ENCODE measurements around the gene IFFO2.

The IFFO2 gene

DNA sequence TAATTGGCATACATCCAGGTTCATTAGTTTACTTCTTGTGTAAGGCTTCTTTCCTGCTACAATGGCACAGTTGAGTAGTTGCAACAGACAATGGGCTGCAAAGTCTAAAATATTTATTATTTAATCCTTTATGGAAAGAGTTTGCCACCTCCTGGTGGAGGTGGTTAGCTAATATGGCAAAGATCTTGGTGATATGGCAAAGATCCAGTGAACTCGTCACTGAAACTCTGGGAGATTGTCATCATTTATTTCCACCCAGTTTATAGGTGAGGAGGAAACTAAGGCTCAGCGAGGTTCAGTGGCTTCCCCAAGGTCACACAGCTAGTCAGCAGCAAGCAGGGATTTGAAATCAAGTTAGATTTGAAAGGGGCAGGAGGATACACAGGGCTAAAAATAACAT is 16.1 kb upstream of the IFFO2 start:
- TF ChIP-seq, protein P1, sequence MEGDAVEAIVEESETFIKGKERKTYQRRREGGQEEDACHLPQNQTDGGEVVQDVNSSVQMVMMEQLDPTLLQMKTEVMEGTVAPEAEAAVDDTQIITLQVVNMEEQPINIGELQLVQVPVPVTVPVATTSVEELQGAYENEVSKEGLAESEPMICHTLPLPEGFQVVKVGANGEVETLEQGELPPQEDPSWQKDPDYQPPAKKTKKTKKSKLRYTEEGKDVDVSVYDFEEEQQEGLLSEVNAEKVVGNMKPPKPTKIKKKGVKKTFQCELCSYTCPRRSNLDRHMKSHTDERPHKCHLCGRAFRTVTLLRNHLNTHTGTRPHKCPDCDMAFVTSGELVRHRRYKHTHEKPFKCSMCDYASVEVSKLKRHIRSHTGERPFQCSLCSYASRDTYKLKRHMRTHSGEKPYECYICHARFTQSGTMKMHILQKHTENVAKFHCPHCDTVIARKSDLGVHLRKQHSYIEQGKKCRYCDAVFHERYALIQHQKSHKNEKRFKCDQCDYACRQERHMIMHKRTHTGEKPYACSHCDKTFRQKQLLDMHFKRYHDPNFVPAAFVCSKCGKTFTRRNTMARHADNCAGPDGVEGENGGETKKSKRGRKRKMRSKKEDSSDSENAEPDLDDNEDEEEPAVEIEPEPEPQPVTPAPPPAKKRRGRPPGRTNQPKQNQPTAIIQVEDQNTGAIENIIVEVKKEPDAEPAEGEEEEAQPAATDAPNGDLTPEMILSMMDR (IDR thresholded peaks at IDR 0.05): no peak
- TF ChIP-seq ZFX (IDR thresholded peaks at IDR 0.05; ENCODE audit: borderline replicate concordance): no peak
- no peak overlapping the region for H3K27ac ChIP-seq

DNA sequence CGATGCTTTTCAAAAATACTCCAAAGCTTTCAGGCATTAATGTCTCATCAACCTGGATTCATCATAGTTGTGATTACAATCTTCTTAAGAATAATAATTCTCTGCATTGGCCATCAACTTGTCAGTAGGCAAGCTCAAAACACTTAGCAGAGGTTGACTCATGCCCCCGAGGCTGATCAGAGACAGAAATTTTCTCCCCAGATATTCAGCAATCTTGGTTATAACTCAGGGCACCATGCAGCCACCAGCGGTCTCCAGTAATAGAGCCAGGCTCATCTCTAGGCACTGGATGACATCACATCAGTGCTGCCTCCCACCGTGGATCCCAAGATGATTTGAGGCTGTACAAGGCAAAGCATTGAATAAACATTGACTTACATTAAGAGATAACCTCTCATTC is 14.3 kb upstream of the IFFO2 start:
- no peak overlapping the region for H3K27ac ChIP-seq
- TF ChIP-seq, protein P1 (IDR thresholded peaks at IDR 0.05): no peak

DNA sequence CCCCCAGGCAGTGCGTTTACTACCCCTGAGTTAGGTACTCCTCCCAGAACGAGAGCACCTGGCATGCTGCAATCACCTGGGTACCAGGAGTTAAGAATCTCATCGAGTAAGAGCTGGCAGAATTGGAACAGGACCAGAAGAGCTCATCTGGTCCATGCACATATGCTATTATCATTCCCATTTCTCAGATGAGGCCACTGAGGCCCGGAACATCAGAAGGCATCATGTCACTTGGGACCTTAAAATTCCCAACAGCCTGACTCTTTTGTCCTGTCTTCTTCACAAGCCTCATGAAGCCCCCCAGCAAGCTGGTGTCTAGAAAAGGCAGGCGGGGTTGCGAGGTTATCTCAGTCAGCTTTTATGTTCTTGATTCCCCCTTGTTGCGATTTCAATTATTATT is 13.9 kb upstream of the IFFO2 start:
- TF ChIP-seq, protein P1 (IDR thresholded peaks at IDR 0.05): no peak
- TF ChIP-seq ZFX (IDR thresholded peaks at IDR 0.05; ENCODE audit: borderline replicate concordance): no peak
- no peak overlapping the region for H3K27ac ChIP-seq

DNA sequence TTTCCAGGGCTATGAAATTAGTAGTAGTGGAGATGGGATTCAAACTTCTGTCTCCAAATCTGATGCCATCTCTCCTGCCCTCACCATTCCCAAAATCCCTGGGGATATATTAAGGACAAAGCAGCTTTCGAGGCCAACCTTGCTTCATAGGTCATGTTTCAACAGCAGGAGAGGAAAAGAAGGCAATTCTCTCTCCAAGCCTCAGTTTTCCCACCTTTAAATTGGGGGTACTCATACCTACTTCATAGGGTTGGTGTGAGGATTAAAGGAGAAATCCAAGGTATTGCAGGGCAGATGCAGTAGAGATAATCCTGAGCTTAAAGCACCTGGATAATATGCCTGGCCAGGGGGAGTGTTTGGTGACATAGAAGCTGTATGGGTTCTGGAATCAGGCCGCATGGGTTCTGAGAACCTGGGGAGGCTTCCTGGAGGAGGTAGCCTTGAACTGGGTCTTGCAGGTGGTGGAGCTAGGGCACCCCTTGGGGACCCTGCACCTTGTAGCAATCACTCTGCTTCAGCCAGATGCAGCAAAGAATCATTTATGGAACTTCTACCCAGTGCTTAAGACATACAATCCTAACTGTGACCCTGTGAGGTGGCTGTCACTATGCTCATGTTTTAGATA is 10.7 kb upstream of the IFFO2 start:
- no peak for TF ChIP-seq ZFX (IDR thresholded peaks at IDR 0.05; ENCODE audit: borderline replicate concordance)
- TF ChIP-seq, protein P1 (IDR thresholded peaks at IDR 0.05): no peak
- H3K27ac ChIP-seq: no peak overlapping the region

DNA sequence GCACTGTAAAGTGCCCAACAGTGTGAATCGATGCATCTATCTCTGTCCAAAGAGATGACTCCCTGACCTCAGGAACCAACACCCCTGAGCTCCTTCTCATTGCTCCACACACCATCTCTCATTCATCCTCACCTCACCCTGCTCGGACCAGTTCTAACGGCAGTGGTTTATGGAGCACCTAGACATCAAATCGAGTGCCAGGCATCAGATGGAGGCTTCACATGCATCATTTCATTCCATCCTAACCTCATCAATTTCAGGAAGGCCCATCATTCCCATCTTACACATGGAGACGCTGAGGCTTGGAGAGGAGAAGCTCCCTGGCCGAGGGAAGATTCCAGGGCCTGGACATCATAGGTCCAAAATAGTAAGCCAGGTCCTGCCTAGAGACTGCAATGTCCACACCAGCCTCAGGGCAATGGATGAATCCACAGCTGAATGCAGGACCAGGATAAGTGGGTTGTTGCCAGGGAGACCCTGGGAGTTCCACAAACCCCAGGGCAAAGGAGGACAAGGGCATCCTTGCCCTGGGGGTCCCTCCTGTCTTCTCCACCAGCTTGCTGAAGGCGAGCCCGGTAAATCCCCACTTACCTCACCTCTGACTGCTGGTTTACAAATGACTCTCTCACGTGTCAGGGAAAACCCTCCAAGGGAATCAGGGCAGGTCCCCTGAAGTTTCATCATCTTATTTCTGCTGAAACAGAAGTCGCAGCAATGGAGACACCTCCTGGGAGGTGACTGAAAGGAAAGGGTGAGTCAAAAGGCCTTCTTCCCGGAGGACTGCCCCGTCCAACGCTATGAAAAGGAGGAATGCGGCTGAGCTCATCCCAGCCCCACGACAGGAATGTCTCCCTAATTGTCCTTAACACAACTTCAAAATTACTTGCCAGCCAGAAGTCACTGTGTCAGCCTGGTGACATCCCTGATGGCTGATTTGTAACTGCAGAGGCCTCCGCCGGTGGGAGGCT is 9.0 kb upstream of the IFFO2 start:
- TF ChIP-seq, protein P1 (IDR thresholded peaks at IDR 0.05): no peak
- TF ChIP-seq ZFX (IDR thresholded peaks at IDR 0.05; ENCODE audit: borderline replicate concordance): no peak
- H3K27ac ChIP-seq: no peak overlapping the region

DNA sequence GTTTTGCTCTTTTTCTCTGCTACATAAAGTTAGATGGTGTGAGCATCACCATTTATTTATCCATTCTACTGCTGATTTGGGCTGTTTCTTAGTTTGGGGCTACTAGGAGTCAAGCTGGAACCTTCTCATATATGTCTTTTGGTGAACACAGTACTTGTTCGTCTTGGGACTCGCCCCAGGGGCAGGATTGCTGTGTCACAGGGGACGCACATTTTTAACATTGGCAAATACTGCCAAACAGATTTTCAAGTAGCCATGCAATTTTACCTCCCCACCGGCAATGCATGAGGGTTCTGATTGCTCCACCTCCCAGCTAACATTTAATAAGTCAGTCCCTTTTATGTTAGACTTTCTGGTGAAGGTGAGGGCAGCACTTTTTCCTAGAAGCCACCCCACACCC is 7.5 kb upstream of the IFFO2 start:
- TF ChIP-seq ZFX (IDR thresholded peaks at IDR 0.05; ENCODE audit: borderline replicate concordance): no peak
- TF ChIP-seq, protein P1 (IDR thresholded peaks at IDR 0.05): no peak
- H3K27ac ChIP-seq: no peak overlapping the region

Measured in 22Rv1 (cell line).